PC-9 (cell line): Measurements from ENCODE around the gene HLCS.

ENCODE experiments used
- EZH2 ChIP-seq: fragments of 200-600 bp; sonication (generic); IDR thresholded peaks from 2 replicates; pipeline ENCODE4 v1.8.0; 2017; ENCODE audit warnings: antibody characterized with exemption, low read depth
- TF ChIP-seq, protein P1 (sequence below): fragments of 200-600 bp; sonication (generic); conservative IDR thresholded peaks from 2 replicates; pipeline ENCODE4 v1.6.1; 2017; ENCODE audit warnings: mixed run types, antibody characterized with exemption, mild to moderate bottlenecking, moderate library complexity

DNA sequence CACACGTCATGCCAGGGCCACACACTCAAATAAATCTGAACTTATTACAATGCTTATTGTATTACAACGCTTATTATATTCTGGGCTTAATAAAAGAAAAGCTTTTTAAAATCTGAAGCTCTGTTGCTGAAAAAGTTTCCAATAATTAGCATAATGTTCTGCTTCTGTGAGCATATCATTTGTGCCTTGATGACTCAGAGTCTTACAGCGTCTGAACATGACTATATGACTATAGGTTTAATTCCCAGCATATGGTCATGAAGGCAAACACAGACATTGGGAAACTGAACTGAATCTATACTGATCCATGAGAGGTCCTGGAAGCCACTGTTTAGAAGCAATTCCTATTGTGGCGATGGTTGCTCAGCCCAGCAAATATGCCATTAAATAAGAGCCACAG, 201.2 kb downstream of the HLCS start:
- TF ChIP-seq, protein P1, sequence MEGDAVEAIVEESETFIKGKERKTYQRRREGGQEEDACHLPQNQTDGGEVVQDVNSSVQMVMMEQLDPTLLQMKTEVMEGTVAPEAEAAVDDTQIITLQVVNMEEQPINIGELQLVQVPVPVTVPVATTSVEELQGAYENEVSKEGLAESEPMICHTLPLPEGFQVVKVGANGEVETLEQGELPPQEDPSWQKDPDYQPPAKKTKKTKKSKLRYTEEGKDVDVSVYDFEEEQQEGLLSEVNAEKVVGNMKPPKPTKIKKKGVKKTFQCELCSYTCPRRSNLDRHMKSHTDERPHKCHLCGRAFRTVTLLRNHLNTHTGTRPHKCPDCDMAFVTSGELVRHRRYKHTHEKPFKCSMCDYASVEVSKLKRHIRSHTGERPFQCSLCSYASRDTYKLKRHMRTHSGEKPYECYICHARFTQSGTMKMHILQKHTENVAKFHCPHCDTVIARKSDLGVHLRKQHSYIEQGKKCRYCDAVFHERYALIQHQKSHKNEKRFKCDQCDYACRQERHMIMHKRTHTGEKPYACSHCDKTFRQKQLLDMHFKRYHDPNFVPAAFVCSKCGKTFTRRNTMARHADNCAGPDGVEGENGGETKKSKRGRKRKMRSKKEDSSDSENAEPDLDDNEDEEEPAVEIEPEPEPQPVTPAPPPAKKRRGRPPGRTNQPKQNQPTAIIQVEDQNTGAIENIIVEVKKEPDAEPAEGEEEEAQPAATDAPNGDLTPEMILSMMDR = no peak
- TF ChIP-seq EZH2 = no peak
